ENCODE results near the gene ASXL1.

Gene ASXL1

GRCh38 chr20:32332614-32333013 lies 25.5 kb upstream of the ASXL1 start:
- Histone ChIP-seq H3K4me1 (no peaks in the 10 kb centered on the region), H3K4me3 (no peak overlapping the region), H3K9me3 (no peaks in the 10 kb centered on the region), H3K27ac (no peak overlapping the region), H3K36me3 (peaks cover 35 to 64% (median 41%) of the 10 kb centered on the region in 3 donors), H3K27me3 (no peaks in the 10 kb centered on the region)
- no peak for DNase-seq
- intact Hi-C loops (cut with DNase I; ENCODE audit: low total_unique reads): loop anchor here (10.0 kb wide), 1 partner anchor 122 kb away; no protein-coding TSS in a partner anchor
- no peak for TF ChIP-seq CTCF (IDR thresholded peaks at IDR 0.05)

GRCh38 chr20:32333181-32333987 lies 24.7 kb upstream of the ASXL1 start:
- no peak for DNase-seq
- Histone ChIP-seq H3K27me3 (no peaks in the 10 kb centered on the region), H3K9me3 (no peaks in the 10 kb centered on the region), H3K27ac (no peak overlapping the region), H3K36me3 (peaks cover 29 to 57% (median 34%) of the 10 kb centered on the region in 3 donors), H3K4me1 (no peaks in the 10 kb centered on the region), H3K4me3 (no peak overlapping the region)
- intact Hi-C loops (cut with DNase I; ENCODE audit: low total_unique reads): loop anchor here (10.0 kb wide), 1 partner anchor 121 kb away; no protein-coding TSS in a partner anchor
- TF ChIP-seq CTCF (IDR thresholded peaks at IDR 0.05): no peak

- intact Hi-C loops (cut with DNase I; ENCODE audit: low total_unique reads): loop anchor here (10.0 kb wide), 1 partner anchor 121 kb away; no protein-coding TSS in a partner anchor
- no peak overlapping the region for H3K27ac ChIP-seq
- peak in 1 of 2 donors; percentile 29 for DNase-seq
These were observed 23.9 kb upstream of the ASXL1 start for GRCh38 chr20:32333988-32334885.

GRCh38 chr20:32336918-32337347 lies 21.2 kb upstream of the ASXL1 start:
- no peak overlapping the region for H3K4me3 ChIP-seq
- intact Hi-C loops (cut with DNase I; ENCODE audit: low total_unique reads): loop anchor here (10.0 kb wide), 1 partner anchor 118 kb away; no protein-coding TSS in a partner anchor
- TF ChIP-seq CTCF (IDR thresholded peaks at IDR 0.05): peak; percentile 50
- H3K27ac ChIP-seq: no peak overlapping the region
- no peak for DNase-seq
- no peaks in the 10 kb centered on the region for H3K27me3 ChIP-seq
- no peaks in the 10 kb centered on the region for H3K9me3 ChIP-seq
- H3K36me3 ChIP-seq: peaks cover 1 to 22% (median 9%) of the 10 kb centered on the region in 3 donors
- H3K4me1 ChIP-seq: no peaks in the 10 kb centered on the region

More at GRCh38 chr20:32333988-32334885, 23.9 kb upstream of the ASXL1 start:
- H3K27me3 ChIP-seq: no peaks in the 10 kb centered on the region
- peaks cover 28 to 48% (median 30%) of the 10 kb centered on the region in 3 donors for H3K36me3 ChIP-seq
- H3K9me3 ChIP-seq: no peaks in the 10 kb centered on the region
- H3K4me3 ChIP-seq: no peak overlapping the region
- no peaks in the 10 kb centered on the region for H3K4me1 ChIP-seq
- TF ChIP-seq CTCF (IDR thresholded peaks at IDR 0.05): no peak

GRCh38 chr20:32337937-32338661 lies 20.0 kb upstream of the ASXL1 start:
- TF ChIP-seq CTCF (IDR thresholded peaks at IDR 0.05): no peak
- no peaks in the 10 kb centered on the region for H3K9me3 ChIP-seq
- H3K36me3 ChIP-seq: peaks cover 0 to 12% (median 0%) of the 10 kb centered on the region in 3 donors
- no peaks in the 10 kb centered on the region for H3K4me1 ChIP-seq
- H3K4me3 ChIP-seq: no peak overlapping the region
- H3K27me3 ChIP-seq: no peaks in the 10 kb centered on the region
- intact Hi-C loops (cut with DNase I; ENCODE audit: low total_unique reads): loop anchor here (10.0 kb wide), 1 partner anchor 117 kb away; no protein-coding TSS in a partner anchor
- no peak overlapping the region for H3K27ac ChIP-seq
- DNase-seq: no peak

All from tibial artery (tissue), 4 donors.